IPS DF 4.7 (cell line): Measurements from ENCODE around the gene RUNX1.

Experiments
- DNase-seq: peaks from one replicate; pipeline ENCODE4 v3.0.0-alpha.2; 2013; ENCODE audit warnings: low spot score; ENCODE audit errors: extremely low read depth

RUNX1 gene

GRCh38 chr21:34792504-34793089 is 256.5 kb downstream of the RUNX1 start:
- no peak for DNase-seq

DNA sequence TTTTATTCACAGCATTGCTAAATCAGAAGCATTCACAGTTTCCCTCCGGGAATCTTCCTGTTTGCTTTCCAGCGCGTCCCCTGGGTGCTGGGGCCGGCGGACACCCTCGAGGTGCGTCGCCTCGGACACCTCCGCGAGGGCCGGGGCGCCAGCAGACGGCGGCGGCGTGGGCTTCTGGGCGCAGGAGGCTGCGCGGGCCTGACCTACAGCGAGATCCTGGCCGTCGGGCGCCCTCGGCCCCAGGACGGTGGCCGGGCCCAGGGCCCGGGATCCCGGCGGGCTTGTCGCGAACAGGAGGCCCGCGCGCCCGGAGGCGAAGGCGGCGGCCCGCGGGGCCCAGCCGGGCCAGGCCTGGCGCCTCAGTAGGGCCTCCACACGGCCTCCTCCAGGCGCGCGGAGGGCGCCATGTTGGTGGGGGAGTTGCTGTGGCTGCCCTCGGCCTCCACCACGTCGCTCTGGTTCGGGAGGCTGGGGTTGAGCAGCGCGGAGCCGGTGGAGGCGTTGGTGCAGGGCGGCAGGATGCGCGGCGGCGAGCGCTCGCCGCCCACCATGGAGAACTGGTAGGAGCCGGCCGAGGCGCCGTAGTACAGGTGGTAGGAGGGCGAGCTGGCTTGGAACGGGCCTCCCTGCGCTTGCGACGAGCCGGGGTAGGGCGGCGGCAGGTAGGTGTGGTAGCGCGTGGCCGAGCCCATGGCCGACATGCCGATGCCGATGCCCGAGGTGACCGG is 257.2 kb downstream of the RUNX1 start:
- no peak for DNase-seq

- no peak for DNase-seq
These were observed 258.3 kb downstream of the RUNX1 start for GRCh38 chr21:34790834-34791233.

GRCh38 chr21:34790341-34790740 is 258.8 kb downstream of the RUNX1 start:
- no peak for DNase-seq

DNA sequence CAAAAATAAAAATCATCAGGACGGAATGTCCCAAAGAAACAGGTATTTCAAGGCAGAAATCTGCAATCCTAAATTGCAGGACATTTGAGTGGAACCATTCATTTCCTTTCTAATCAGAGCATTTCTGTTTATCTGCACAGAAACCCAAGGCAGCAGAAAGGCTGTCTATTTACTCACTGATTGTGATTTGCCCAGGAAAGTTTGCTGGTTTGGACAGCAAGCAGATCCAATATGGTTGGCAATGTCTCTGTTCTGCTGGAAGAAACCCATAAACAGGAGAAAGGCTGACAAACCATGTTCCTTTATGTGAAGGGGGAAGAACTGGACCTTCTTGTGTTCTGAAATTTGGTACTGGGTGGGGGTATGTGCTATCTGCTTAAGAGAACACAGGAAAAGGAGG is 260.2 kb downstream of the RUNX1 start:
- DNase-seq, result no peak

DNA sequence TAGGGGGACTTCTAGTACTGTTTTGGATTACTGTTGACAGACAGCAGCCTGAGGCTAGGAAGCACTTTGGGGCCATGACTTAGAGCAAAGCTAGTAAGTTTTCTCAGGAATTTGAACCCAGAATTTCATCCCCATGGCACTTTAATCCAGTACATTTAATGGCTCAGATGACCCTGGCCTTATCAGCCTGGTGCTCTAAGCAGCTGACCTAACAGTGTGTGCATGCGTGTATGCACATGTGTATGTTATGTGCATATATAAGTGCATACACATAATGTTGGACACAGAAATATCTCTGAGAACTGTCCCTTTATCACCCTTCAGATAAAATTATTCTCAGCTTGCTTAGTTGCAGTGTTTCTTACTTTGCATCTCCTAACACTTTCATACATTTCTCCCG is 265.3 kb downstream of the RUNX1 start:
- no peak for DNase-seq

DNA sequence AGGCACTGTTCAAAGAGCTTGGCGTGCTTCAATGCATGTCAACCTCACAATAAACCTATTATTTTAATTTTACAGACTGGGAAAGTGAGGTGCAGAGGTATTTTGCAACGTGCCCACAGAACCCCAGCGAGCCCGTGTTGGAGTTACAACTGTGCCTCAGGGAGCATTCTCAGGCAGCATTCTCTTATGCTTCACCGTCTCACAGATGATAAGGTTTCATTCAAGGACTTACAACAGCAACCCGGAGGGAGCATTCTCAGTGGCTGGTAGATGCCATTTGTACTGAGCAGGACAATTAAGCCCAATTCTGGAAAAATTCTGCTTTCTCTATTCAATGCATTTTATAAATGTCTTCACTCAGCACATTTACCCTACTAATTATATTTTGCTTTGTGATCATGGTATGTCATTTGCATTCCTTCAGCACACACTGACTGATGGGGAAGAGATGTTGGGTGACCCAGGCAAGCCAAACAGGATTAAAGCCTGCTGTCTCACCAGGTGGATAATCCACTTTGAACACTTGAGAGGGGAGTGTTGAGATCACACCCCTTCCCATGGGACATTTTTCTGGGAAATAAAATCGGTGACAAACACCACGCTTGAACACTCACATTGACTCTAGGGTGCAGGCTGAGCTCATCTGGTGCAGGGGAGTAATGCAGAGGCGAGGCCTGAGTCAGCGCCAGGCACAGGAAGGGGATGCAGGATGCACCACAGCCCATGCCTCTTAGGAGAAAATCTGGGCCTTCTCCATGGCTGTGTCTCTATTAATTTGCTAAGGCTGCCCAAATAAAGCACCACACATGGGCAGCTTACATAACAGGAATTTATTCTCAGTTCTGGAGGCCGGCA is 266.4 kb downstream of the RUNX1 start:
- DNase-seq, result no peak

DNA sequence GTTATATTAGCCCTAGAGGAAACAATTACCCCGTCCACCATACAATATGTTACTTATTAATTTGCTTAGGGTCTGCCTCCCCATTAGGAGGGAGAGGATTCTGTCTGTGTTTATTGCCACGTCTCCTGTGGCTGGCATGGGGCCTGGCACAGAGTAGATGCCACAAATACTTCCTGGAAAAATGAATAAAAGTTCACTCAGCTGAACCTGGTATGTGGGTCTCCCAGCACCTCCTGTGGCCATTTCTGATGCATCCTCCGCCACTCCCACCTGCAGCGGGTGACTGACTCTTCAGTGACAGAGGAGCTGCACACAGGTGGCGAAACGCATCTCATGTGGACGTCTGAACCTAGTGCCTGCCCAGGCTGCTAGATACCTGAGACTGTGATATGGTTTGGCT is 267.6 kb downstream of the RUNX1 start:
- no peak for DNase-seq

DNA sequence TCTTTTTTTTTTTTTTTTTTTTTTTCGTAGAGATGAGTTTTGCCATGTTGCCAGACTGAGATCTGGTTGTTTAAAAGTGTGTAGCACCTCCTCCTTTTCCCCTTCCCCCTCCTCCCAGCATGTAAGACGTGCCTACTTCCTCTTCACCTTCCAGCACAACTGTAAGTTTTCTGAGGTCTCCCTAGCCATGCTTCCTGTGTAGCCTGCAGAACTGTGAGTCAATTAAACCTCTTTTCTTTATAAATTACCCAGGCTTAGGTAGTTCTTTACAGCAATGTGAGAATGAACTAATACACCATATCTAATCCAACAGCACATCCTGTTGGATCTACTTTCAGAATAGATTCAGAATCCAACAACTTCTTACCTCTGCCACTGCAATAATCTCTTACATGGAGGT is 269.2 kb downstream of the RUNX1 start:
- no peak for DNase-seq

- DNase-seq, result no peak
These were observed 273.3 kb downstream of the RUNX1 start for GRCh38 chr21:34775793-34776192.

DNA sequence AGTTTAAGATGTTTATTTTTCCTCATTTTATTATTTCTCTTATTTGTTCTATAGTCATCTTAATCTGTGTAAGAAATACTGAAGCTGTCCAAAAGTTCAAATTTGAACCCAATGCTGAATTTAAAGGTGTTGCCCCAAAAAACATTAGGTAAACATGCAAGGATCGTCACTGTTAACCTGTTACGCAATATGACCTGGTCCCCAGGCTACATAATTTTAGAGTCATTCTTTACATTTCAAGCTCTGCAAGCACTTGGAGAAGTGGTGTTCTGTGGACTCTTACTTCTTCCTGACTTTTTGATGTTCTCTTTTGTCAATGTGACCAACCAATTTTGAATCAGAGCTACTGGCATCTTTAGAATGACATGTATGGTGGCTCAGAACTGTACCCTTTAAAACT is 274.4 kb downstream of the RUNX1 start:
- DNase-seq, result no peak

GRCh38 chr21:34771512-34772028 is 277.5 kb downstream of the RUNX1 start:
- no peak for DNase-seq

DNA sequence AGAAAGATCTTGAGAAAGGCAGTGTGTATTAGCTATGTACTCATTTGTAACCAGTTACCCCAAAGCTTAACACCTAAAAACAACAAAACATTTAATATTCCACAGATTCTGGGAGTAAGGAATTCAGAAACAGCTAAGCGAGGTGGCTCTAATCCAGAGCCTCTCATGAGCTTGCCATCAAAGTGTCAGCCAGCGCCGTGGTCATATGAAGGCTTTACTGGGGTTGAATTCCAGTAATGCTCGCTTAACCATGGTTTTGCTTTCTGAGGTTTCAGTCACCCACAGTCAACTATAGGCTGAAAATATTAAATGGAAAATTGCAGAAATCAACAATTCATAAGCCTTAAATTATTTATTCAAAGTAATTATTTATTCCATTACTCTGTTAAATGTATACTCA is 278.5 kb downstream of the RUNX1 start:
- no peak for DNase-seq

DNA sequence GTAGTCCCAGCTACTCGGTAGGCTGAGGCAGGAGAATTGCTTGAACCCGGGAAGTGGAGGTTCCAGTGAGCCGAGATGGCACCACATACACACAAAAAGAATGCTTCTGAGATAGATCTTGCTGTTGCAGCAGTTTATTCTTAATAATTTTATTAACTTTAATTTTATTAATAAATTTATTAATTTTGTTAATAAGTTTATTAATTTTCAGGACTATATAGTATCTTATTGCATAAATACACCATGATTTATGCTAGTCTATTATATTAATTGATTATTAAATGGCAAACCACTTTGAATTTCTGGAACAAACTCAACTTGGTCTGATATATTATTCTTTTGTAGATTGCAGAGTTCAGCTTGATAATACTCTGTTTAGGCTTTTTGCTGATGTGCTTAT is 280.8 kb downstream of the RUNX1 start:
- no peak for DNase-seq

GRCh38 chr21:34766862-34767261 is 282.2 kb downstream of the RUNX1 start:
- DNase-seq, result no peak

DNA sequence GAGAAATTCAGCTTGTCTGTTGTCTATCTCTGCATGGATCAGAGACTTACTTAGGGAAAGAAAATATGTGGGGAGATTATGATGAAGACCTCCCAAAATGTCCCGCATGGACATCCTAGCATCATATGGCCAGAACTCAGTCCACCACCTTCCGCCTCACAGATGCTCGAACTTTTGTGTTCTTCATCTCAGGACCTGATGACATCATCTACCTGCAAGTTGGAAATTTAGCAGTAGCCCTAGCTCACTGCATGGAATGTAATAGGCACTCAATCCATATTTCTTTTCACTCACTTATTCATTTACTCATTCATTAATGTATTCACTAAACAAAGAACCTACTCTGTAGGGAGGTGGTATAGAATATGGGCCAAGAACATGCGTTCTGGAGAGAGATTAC is 283.5 kb downstream of the RUNX1 start:
- no peak for DNase-seq

DNA sequence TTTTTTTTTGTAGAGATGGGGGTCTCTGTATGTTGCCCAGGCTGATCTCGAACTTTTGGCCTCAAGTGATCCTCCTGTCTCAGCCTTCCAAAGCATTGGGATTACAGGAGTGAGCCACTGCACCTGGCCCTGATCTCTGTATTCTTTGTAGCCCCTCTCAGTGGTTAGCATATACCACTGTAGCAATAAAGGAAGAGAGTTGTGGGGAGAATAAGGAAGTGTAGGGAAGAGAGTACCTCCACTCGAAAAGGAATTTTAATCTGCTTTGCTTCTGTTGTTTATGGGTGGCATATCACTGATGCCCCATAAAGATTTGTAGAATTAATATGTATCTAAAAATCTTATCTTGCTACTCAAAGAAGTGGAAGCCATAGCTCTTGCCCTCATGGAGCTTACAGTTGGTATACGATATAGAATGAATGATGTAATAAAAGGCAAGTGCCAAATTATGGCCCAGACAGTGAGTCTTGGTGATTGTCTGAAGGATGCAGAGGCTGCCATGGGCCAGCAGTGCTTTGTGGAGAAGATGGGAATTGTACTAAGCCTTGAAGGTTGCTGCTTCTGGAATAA is 284.3 kb downstream of the RUNX1 start:
- no peak for DNase-seq

GRCh38 chr21:34762786-34763185 is 286.3 kb downstream of the RUNX1 start:
- DNase-seq, result no peak

DNA sequence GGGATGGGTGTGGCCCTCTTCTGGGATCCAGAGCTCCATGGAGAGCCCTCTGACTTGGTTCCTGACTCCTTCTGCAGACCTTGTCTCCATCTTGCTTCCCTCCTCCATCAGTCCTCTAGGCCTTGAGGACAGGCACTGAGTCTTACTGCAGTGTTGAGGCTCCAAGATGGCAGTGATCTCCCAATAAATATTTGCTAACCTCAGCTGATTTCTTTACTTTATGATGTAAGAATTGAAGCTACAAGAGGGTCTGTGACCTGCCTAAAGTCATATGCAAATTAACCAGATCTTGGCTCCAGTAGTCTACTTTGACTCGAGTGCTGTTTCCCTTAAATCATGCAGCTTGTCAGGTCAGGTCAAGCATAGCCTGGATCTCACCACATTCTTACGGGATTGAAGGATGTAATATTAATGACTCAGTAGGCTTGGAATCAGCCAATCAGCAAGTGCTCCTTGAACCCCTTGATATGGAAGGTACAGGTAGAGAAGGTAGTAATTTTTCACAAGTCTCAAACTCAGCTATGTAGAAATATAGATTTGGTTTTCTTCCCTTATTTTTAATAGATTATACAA is 287.3 kb downstream of the RUNX1 start:
- no peak for DNase-seq

- no peak for DNase-seq
These were observed 294.1 kb downstream of the RUNX1 start for GRCh38 chr21:34754690-34755647.
